ENCODE results near the gene MYL12A.

The MYL12A gene

DNA sequence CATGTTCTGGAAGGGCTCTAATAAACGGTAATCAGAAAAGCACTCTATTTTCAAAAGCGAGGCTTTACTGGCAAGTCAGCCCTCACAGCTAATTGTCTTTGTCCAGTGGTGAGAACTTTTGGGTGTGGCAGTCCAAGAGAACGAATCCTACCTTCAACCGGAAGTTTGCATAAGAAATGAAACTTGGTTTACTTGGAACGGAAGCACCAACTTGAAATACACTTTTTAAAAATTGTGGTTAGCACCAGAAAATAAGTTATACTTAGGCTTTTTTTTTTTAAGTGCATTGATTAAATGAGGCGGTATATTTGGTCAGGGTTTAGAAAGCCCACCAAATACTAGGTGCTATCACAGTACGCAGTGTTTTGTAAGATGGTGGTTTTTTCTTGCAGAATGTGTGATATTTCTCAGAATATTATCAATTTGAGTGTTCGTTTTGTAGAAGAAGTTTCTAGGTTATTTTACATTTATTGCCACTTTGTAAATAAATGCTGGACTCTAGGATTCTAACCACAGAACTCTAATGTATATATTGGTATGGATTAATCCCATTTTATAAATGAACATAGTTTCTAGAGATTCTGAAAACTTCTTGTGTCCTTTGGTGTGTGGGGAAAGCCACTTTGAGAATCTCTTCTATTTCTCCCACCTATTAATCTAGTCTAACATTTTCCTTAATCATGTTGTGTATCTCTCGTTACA, 1.2 kb downstream of the MYL12A start:
- H2AFZ ChIP-seq, result peak overlapping the region; percentile 79
- H3K4me3 ChIP-seq (ENCODE audit: low read depth, low read length), result peak overlapping the region; percentile 83
- peaks cover 11% of the 10 kb centered on the region for H3K79me2 ChIP-seq
- no peaks in the 10 kb centered on the region for H3K27me3 ChIP-seq (ENCODE audit: control insufficient read depth, insufficient read depth, low read length)
- peak overlapping the region; percentile 84 for H3K4me2 ChIP-seq (ENCODE audit: low read length)
- H3K27ac ChIP-seq, result peak overlapping the region; percentile 94
- no peaks in the 10 kb centered on the region for H3K9me3 ChIP-seq (ENCODE audit: control insufficient read depth, low read length)
- peaks cover 4% of the 10 kb centered on the region for H3K4me1 ChIP-seq
- peak overlapping the region; percentile 82 for H3K9ac ChIP-seq
- TF ChIP-seq, protein P1, sequence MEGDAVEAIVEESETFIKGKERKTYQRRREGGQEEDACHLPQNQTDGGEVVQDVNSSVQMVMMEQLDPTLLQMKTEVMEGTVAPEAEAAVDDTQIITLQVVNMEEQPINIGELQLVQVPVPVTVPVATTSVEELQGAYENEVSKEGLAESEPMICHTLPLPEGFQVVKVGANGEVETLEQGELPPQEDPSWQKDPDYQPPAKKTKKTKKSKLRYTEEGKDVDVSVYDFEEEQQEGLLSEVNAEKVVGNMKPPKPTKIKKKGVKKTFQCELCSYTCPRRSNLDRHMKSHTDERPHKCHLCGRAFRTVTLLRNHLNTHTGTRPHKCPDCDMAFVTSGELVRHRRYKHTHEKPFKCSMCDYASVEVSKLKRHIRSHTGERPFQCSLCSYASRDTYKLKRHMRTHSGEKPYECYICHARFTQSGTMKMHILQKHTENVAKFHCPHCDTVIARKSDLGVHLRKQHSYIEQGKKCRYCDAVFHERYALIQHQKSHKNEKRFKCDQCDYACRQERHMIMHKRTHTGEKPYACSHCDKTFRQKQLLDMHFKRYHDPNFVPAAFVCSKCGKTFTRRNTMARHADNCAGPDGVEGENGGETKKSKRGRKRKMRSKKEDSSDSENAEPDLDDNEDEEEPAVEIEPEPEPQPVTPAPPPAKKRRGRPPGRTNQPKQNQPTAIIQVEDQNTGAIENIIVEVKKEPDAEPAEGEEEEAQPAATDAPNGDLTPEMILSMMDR (IDR thresholded peaks at IDR 0.05), result no peak
- H3K36me3 ChIP-seq (ENCODE audit: control insufficient read depth, insufficient read depth, low read length), result no peaks in the 10 kb centered on the region

GRCh38 chr18:3250237-3251107, 2.9 kb downstream of the MYL12A start:
- no peak overlapping the region for H2AFZ ChIP-seq
- H3K4me1 ChIP-seq, result peaks cover 4% of the 10 kb centered on the region
- no peak overlapping the region for H3K27ac ChIP-seq
- no peaks in the 10 kb centered on the region for H3K27me3 ChIP-seq (ENCODE audit: control insufficient read depth, insufficient read depth, low read length)
- H3K79me2 ChIP-seq, result peaks cover 20% of the 10 kb centered on the region
- no peak overlapping the region for H3K9ac ChIP-seq
- no peaks in the 10 kb centered on the region for H3K9me3 ChIP-seq (ENCODE audit: control insufficient read depth, low read length)
- TF ChIP-seq, protein P1 (IDR thresholded peaks at IDR 0.05), result no peak
- H3K4me3 ChIP-seq (ENCODE audit: low read depth, low read length), result no peak overlapping the region
- no peaks in the 10 kb centered on the region for H3K36me3 ChIP-seq (ENCODE audit: control insufficient read depth, insufficient read depth, low read length)
- no peak overlapping the region for H3K4me2 ChIP-seq (ENCODE audit: low read length)

DNA sequence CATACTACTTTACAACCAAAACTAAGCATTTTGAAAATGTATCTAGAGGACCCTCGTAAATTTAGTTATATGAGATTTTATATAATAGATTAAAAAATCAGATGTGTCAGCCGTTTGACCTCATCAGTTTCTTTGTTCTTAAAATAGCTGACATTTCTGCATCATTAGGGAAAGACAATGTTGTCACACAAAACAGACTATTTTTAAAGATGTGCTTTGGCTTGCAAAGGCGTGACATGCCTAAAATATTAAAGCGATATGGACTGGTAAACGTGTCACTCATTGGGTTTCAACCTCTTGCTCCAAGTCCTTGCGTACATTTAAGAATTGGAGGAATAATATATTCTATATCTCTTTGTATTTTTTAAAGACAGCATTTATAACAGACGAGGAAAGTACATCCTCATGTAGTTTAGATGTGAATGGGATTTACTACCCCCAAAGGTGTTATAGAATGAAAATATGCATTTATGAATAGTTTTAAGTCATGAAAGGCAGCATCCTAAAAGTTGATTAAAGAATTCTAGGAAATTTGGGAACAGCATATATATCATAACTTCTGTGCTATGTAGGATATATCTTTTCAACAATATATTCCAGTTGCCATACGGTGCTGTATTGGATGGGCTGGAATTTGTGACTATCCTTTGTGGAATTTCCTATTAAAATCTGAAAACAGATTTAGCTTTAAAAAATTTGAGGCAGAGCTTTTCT, 3.8 kb downstream of the MYL12A start:
- TF ChIP-seq, protein P1 (IDR thresholded peaks at IDR 0.05), result no peak
- Histone ChIP-seq H3K36me3 (ENCODE audit: control insufficient read depth, insufficient read depth, low read length) (no peaks in the 10 kb centered on the region), H3K27me3 (ENCODE audit: control insufficient read depth, insufficient read depth, low read length) (no peaks in the 10 kb centered on the region), H3K27ac (no peak overlapping the region), H3K4me2 (ENCODE audit: low read length) (peak overlapping the region; percentile 22), H3K9ac (no peak overlapping the region), H3K4me3 (ENCODE audit: low read depth, low read length) (no peak overlapping the region), H3K9me3 (ENCODE audit: control insufficient read depth, low read length) (no peaks in the 10 kb centered on the region), H2AFZ (no peak overlapping the region), H3K4me1 (peaks cover 2% of the 10 kb centered on the region), H3K79me2 (peaks cover 24% of the 10 kb centered on the region)

DNA sequence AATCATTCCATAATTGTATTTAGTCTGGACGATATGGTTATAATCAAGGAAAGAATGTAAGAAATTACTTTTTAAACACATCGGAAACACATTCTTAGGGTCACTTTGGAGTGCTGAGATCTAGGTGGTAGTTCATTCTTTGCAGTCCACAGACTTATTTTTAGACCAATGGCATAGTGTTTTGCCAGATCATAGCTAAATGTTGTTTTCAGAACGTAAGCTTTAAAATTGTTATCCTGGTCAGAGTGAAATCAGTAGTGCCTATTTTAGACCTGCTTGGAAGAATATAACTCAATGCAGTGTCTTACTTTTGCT, 4.3 kb downstream of the MYL12A start:
- H3K36me3 ChIP-seq (ENCODE audit: control insufficient read depth, insufficient read depth, low read length), result no peaks in the 10 kb centered on the region
- peaks cover 4% of the 10 kb centered on the region for H3K4me1 ChIP-seq
- no peak overlapping the region for H3K9ac ChIP-seq
- TF ChIP-seq, protein P1 (IDR thresholded peaks at IDR 0.05), result no peak
- H3K4me3 ChIP-seq (ENCODE audit: low read depth, low read length), result no peak overlapping the region
- H3K27me3 ChIP-seq (ENCODE audit: control insufficient read depth, insufficient read depth, low read length), result no peaks in the 10 kb centered on the region
- peak overlapping the region; percentile 22 for H3K4me2 ChIP-seq (ENCODE audit: low read length)
- peaks cover 24% of the 10 kb centered on the region for H3K79me2 ChIP-seq
- no peaks in the 10 kb centered on the region for H3K9me3 ChIP-seq (ENCODE audit: control insufficient read depth, low read length)
- H2AFZ ChIP-seq, result no peak overlapping the region
- H3K27ac ChIP-seq, result no peak overlapping the region

Measured in parathyroid adenoma (tissue), 2 donors.